ENCODE measurements around the gene FBXL2. TPM values are rescaled to one million over a fixed set of nuclear protein-coding genes. Genes with fewer than 3 reads are reported as not detected.

FBXL2 gene
- total RNA-seq, 1 donor from 2014 or later = 23.3 TPM

DNA sequence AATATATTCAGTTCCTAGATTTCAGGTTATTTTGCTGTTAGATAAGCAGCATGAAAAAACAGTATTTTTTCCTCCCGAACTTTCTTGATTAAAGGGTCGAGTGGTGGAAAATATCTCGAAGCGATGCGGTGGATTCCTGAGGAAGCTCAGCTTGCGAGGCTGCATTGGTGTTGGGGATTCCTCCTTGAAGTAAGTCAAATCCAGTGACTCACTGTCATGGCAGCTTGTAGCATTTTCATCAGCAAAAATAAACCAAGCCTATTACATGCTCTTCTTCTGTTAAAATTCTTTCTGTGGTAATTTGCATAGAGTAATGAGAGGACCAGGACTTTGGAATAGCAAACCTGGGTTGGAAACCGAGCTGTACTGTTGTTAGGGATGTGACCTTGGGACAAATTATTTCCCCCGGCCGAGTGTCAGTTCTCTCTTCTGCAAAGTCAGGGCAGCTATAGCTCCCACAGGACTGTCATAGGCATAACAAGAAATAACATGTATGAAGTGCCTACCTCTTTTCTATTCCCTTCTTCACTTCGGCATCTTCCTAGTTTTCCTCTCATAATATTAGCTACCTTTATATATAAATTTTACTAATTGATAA is 87.4 kb downstream of the FBXL2 start:
- Histone ChIP-seq H3K9me3 (ENCODE audit: insufficient read depth, low read depth, low read length) (no peaks in the 10 kb centered on the region), H3K36me3 (ENCODE audit: insufficient read depth, low read length) (no peaks in the 10 kb centered on the region), H3K9ac (ENCODE audit: low read length) (no peak overlapping the region), H4K20me1 (ENCODE audit: insufficient read depth, low read length) (peaks cover 5% of the 10 kb centered on the region), H3K27me3 (ENCODE audit: insufficient read depth, low read length) (no peaks in the 10 kb centered on the region), H3K27ac (ENCODE audit: low read depth, low read length) (no peak overlapping the region), H3K4me2 (ENCODE audit: low read length) (peak overlapping the region; percentile 15), H3K79me2 (ENCODE audit: insufficient read depth, low read length) (no peaks in the 10 kb centered on the region), H3K4me1 (ENCODE audit: insufficient read depth, low read length) (peaks cover 15% of the 10 kb centered on the region), H3K4me3 (ENCODE audit: insufficient read depth, low read depth, low read length) (no peak overlapping the region), H2AFZ (ENCODE audit: low read depth, low read length) (no peak overlapping the region)
- Mint-ChIP-seq H3K36me3 (ENCODE audit: low read depth, unreplicated experiment) (peaks cover 2% of the 10 kb centered on the region), H3K9me3 (ENCODE audit: unreplicated experiment) (no peaks in the 10 kb centered on the region), H3K4me1 (ENCODE audit: low read depth, unreplicated experiment) (peaks cover 17% of the 10 kb centered on the region), H3K27ac (ENCODE audit: unreplicated experiment) (peak overlapping the region; percentile 50), H3K4me3 (ENCODE audit: unreplicated experiment) (no peak overlapping the region), H3K27me3 (ENCODE audit: low read depth, unreplicated experiment) (no peaks in the 10 kb centered on the region)
- TF ChIP-seq CTCF (IDR thresholded peaks at IDR 0.05; ENCODE audit: insufficient read depth, low read depth, low read length) (no peak), EZH2 (IDR thresholded peaks at IDR 0.05; ENCODE audit: insufficient read depth, low read length) (no peak)
- FAIRE-seq (no peak), DNase-seq (ENCODE audit: low read depth) (peak; percentile 75)

- H3K4me3 ChIP-seq (ENCODE audit: insufficient read depth, low read depth, low read length) = no peak overlapping the region
- TF ChIP-seq CTCF (IDR thresholded peaks at IDR 0.05; ENCODE audit: insufficient read depth, low read depth, low read length) = peak; percentile 99
- TF ChIP-seq EZH2 (IDR thresholded peaks at IDR 0.05; ENCODE audit: insufficient read depth, low read length) = no peak
- Mint-ChIP-seq H3K9me3 (ENCODE audit: unreplicated experiment) (peaks cover 1% of the 10 kb centered on the region), H3K4me1 (ENCODE audit: low read depth, unreplicated experiment) (peaks cover 8% of the 10 kb centered on the region), H3K36me3 (ENCODE audit: low read depth, unreplicated experiment) (peaks cover 16% of the 10 kb centered on the region), H3K4me3 (ENCODE audit: unreplicated experiment) (no peak overlapping the region), H3K27ac (ENCODE audit: unreplicated experiment) (peak overlapping the region; percentile 48), H3K27me3 (ENCODE audit: low read depth, unreplicated experiment) (no peaks in the 10 kb centered on the region)
- H3K9ac ChIP-seq (ENCODE audit: low read length) = no peak overlapping the region
- H2AFZ ChIP-seq (ENCODE audit: low read depth, low read length) = no peak overlapping the region
- H3K27me3 ChIP-seq (ENCODE audit: insufficient read depth, low read length) = no peaks in the 10 kb centered on the region
- peaks cover 6% of the 10 kb centered on the region for H3K36me3 ChIP-seq (ENCODE audit: insufficient read depth, low read length)
- FAIRE-seq (peak; percentile 26), DNase-seq (ENCODE audit: low read depth) (peak; percentile 74)
- no peaks in the 10 kb centered on the region for H3K79me2 ChIP-seq (ENCODE audit: insufficient read depth, low read length)
- H3K4me2 ChIP-seq (ENCODE audit: low read length) = peak overlapping the region; percentile 73
- H3K4me1 ChIP-seq (ENCODE audit: insufficient read depth, low read length) = peaks cover 6% of the 10 kb centered on the region
- peaks cover 9% of the 10 kb centered on the region for H4K20me1 ChIP-seq (ENCODE audit: insufficient read depth, low read length)
- no peaks in the 10 kb centered on the region for H3K9me3 ChIP-seq (ENCODE audit: insufficient read depth, low read depth, low read length)
- H3K27ac ChIP-seq (ENCODE audit: low read depth, low read length) = peak overlapping the region; percentile 4
Observed at GRCh38 chr3:33372218-33373081, 95.2 kb downstream of the FBXL2 start.

Measured in astrocyte (in vitro differentiated cells and primary cell).